Measurements from ENCODE around the gene TBCB.

- TF ChIP-seq CTCF (IDR thresholded peaks at IDR 0.05; ENCODE audit: insufficient read depth, low read length, poor library complexity, severe bottlenecking): no peak
- no peak for TF ChIP-seq EZH2phosphoT487 (conservative IDR thresholded peaks at IDR 0.05; ENCODE audit: low read length)
These were observed 4.6 kb upstream of the TBCB start, which contains the start of gene OVOL3 for GRCh38 chr19:36110487-36111199.

All from SU-DHL-6 (cell line).